ENCODE measurements around the gene SLC43A2. TPM values are rescaled to one million over a fixed set of nuclear protein-coding genes. Genes with fewer than 3 reads are reported as not detected.
A peak's percentile ranks its signal among the peaks of the same experiment; 100 is the strongest.
"Not testable (repeated sequence)": the region's sequence is repeated elsewhere in the genome, so short reads cannot be mapped to it uniquely, and the experiment has no call there.

SLC43A2 gene
- 1 to 10 TPM in 1 of 2 experiments, under 1 TPM in 1; 0.76 to 1.1 TPM for total RNA-seq

DNA sequence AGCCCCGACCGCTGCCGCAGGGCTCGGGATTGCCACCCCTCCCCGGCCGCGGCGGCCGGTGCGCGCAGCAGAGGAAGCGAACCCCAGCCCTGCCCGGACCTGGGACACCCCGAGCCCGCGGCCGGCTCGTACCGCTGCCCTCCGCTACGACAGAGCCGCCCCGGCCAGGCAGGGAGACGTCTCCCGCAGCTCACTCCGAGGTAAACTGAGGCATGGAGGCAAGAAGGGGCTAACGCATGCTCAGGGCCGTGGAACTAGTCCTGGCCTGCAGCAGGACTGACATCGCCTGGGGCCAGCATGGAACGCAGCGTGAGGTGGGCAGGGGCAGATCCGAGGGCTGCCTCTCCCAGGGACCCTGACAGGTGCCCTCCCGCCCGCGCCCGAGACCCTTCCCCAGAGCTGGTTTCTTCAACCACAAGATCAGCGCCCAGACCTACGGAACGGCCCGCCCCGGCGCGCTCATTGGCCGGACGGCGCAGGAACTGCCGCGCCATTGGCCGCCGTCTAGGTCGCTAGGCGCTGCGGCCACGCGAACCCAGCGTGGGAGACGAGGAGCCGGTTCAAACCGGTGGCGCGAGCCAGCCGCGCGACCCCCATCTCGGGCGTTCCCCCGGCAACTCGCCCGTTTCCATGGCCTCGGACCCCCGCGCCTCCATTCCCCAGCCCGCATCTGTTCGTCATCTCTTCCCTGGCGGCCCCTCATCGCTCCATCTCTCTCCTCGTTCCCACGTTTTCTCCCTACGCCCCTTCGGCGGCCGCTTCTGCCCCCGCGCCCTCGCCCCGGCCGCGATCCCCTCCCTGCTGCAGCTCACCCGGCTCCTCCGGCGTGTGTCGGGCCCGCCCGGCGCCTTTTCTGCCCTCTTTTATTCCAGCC, at the start of gene SLC43A2:
SLC43A2 (minus strand) TSS at position 853 of the 874 bp plus-strand sequence. CDS start 960 bp downstream, outside the sequence.
- H3K4me1 Mint-ChIP-seq = peaks cover 7% of the 10 kb centered on the region
- DNase-seq (peak; percentile 86), ATAC-seq (peak; percentile 79)
- peak within 1 kb of the TSS; percentile 56 for H3K27ac Mint-ChIP-seq
- H3K4me3 Mint-ChIP-seq = peak within 1 kb of the TSS; percentile 76
- CTCF ChIA-PET = interaction anchor here (0.7 to 2.3 kb wide), 3 partner anchors 21 to 576 kb away, joined by 3 to 36 read pairs (median 3); no protein-coding TSS in a partner anchor
- H3K36me3 Mint-ChIP-seq (ENCODE audit: low read depth) = no peaks in the 10 kb centered on the region
- peaks cover 12% of the 10 kb centered on the region for H3K27me3 Mint-ChIP-seq
- no peaks in the 10 kb centered on the region for H3K9me3 Mint-ChIP-seq (ENCODE audit: low read depth)
- POLR2A ChIA-PET = interaction anchor here (0.5 to 0.6 kb wide), 2 partner anchors 20 to 228 kb away, joined by 4 to 5 read pairs; partner anchors contain the start of gene YWHAE
- intact Hi-C loops (cut with DNase I, micrococcal nuclease) = loop anchor here (1.0 to 5.0 kb wide), 10 partner anchors 16 to 521 kb away; partner anchors contain the start of genes CRK (in 1 of the 2), INPP5K (in 1 of the 2), PITPNA (in 1 of the 2) and PRPF8 (in 1 of the 2)

DNA sequence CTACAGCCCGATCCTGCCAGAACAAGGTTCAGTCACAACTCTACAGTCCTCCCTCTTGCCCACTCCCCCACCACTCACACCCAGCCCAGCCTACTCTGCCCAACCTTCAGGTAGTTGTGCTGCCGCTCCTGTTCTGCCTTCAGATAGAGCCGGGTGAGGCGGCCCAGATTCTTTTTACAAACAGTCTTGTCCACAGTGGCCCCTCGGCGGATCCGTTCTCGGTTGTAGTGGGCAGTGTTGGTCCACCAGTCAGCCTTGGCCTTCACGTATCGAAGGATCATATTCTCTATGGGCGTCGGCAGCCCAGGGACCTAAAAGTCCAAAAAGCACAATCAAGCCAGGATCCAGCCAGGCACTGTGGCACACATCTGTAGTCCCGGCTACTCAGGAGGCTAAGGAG, 47.8 kb upstream of the SLC43A2 start:
- ChIA-PET POLR2A (interaction anchor here (0.6 kb wide), 1 partner anchor 10 kb away, joined by 5 read pairs; no protein-coding TSS in a partner anchor), CTCF (no interaction called here)
- Mint-ChIP-seq H3K36me3 (ENCODE audit: low read depth) (peaks cover 87% of the 10 kb centered on the region), H3K4me3 (no peak overlapping the region), H3K27ac (no peak overlapping the region), H3K9me3 (ENCODE audit: low read depth) (no peaks in the 10 kb centered on the region), H3K27me3 (no peaks in the 10 kb centered on the region), H3K4me1 (peaks cover 2% of the 10 kb centered on the region)
- no peak for ATAC-seq
- intact Hi-C loops (cut with DNase I, micrococcal nuclease) = no loop called here
- no peak for DNase-seq

DNA sequence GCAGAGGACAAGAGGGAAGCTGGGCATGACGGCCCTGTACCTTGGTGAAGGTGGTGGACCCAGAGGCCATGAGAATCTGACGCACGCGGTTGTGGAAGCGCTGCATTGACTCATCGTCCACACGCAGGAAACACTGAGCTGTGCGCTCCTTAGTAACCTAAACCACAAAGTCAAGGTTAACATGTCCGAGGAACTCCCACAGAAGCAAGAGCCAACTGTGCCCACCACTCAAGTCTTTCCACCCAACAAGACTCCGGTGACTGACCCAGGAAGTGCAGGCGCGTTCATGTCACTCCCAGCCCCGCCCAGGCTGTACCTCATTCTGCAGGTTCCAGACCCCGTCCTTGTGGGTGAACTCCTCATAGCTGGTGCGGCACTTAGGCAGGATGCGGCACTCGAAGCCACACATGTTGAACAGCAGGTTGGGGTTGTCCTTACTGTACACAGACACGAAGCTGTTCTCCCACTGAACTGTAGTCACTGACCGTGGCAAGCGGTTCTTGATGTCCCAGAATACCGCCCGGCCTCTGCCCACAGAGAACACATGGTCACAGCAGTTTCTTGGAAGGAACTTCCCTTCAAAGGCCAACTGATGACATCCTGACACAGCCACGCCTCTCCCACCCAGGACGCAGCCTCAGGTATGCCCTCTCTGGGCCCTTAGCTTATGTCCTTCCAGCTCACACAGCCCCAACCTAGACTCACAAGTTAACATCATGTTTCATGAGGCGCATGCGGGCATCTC, 44.6 kb upstream of the SLC43A2 start:
- intact Hi-C loops (cut with DNase I, micrococcal nuclease) = no loop called here
- no peaks in the 10 kb centered on the region for H3K9me3 Mint-ChIP-seq (ENCODE audit: low read depth)
- ChIA-PET CTCF (interaction anchor here (0.6 to 0.8 kb wide), 2 partner anchors 9 to 44 kb away, joined by 3 read pairs; no protein-coding TSS in a partner anchor), POLR2A (no interaction called here)
- peak; percentile 34 for DNase-seq
- H3K27me3 Mint-ChIP-seq = no peaks in the 10 kb centered on the region
- peak overlapping the region; percentile 70 for H3K27ac Mint-ChIP-seq
- H3K4me1 Mint-ChIP-seq = peaks cover 11% of the 10 kb centered on the region
- peak; percentile 62 for ATAC-seq
- H3K4me3 Mint-ChIP-seq = no peak overlapping the region
- peaks cover 79% of the 10 kb centered on the region for H3K36me3 Mint-ChIP-seq (ENCODE audit: low read depth)

DNA sequence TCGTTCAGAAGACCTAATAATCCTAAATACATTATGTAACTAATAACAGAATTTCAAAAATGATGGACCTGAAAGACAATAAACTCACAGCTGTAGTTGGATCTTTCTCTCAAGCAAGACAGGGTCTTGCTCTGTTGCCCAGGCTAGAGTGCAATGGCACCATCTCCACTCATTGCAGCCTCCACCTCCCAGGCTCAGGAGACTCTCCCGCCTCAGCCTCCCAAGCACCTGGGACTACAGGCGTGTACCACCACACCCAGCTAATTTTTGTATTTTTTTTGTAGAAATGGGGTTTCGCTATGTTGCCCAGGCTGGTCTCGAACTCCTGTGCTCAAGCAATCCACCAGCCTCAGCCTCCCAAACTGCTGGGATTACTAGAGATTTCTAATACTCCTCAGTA, 35.3 kb upstream of the SLC43A2 start:
- peaks cover 60% of the 10 kb centered on the region for H3K36me3 Mint-ChIP-seq (ENCODE audit: low read depth)
- H3K4me3 Mint-ChIP-seq = not testable (repeated sequence)

DNA sequence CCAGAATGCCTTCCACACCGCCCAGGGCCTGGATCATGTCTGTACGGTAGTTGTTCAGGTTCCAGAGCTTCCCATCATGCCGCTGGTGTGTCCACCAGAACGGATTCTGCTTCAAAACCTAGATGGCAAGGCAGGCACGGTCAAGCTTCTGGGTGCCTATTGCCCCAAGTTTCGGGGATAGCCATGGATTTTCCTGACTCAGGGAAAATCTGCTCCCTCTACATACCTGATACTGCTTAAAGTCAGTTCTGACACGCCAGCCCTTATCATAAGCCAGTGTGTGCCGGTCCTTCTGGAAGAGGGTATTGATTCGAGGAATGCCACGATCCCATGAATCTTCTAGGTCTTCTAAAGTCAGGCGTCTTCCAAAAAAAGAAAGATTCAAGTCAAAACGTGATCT, 32.4 kb upstream of the SLC43A2 start:
- CTCF ChIA-PET = interaction anchor here (0.9 to 2.0 kb wide), 2 partner anchors 9 to 11 kb away, joined by 5 to 12 read pairs; partner anchors contain the start of gene RILP
- no peak overlapping the region for H3K4me3 Mint-ChIP-seq
- ATAC-seq = no peak
- POLR2A ChIA-PET = no interaction called here
- DNase-seq = no peak
- no peaks in the 10 kb centered on the region for H3K27me3 Mint-ChIP-seq
- H3K36me3 Mint-ChIP-seq (ENCODE audit: low read depth) = peaks cover 65% of the 10 kb centered on the region
- no peaks in the 10 kb centered on the region for H3K4me1 Mint-ChIP-seq
- H3K9me3 Mint-ChIP-seq (ENCODE audit: low read depth) = no peaks in the 10 kb centered on the region
- intact Hi-C loops (cut with DNase I, micrococcal nuclease) = no loop called here
- no peak overlapping the region for H3K27ac Mint-ChIP-seq

More for the DNA sequence above, 35.3 kb upstream of the SLC43A2 start:
- DNase-seq; ATAC-seq; intact Hi-C loops (cut with DNase I, micrococcal nuclease); H3K9me3 Mint-ChIP-seq (ENCODE audit: low read depth); POLR2A ChIA-PET; H3K4me1 Mint-ChIP-seq; H3K27me3 Mint-ChIP-seq; CTCF ChIA-PET: not testable (repeated sequence)
- H3K27ac Mint-ChIP-seq = peak overlapping the region; percentile 47

DNA sequence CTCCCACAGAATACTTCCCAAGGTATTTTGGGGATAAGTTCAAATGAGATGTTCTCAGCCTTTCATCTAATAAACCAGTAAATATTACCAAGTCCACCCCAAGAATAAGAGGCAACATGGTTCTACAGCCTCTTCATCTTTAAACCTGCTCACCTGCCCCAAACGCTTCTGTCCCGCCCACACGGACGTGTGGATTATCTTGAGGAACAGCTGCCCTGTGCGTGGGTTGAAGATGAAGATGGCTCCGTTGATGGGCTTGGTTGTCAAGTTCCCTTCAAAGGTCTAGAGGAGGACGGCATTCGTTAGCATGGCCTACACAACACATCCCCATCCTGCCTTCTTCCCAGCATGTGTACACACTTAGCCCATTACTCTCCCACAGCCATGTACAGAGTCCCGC, 29.5 kb upstream of the SLC43A2 start:
- Mint-ChIP-seq H3K9me3 (ENCODE audit: low read depth) (no peaks in the 10 kb centered on the region), H3K36me3 (ENCODE audit: low read depth) (peaks cover 82% of the 10 kb centered on the region), H3K4me3 (no peak overlapping the region), H3K4me1 (no peaks in the 10 kb centered on the region), H3K27me3 (no peaks in the 10 kb centered on the region), H3K27ac (no peak overlapping the region)
- DNase-seq = no peak
- ChIA-PET POLR2A (no interaction called here), CTCF (interaction anchor here (0.6 to 1.8 kb wide), 3 partner anchors 9 to 65 kb away, joined by 3 to 12 read pairs (median 8); partner anchors contain the start of gene RILP)
- intact Hi-C loops (cut with DNase I, micrococcal nuclease) = no loop called here
- ATAC-seq = no peak

DNA sequence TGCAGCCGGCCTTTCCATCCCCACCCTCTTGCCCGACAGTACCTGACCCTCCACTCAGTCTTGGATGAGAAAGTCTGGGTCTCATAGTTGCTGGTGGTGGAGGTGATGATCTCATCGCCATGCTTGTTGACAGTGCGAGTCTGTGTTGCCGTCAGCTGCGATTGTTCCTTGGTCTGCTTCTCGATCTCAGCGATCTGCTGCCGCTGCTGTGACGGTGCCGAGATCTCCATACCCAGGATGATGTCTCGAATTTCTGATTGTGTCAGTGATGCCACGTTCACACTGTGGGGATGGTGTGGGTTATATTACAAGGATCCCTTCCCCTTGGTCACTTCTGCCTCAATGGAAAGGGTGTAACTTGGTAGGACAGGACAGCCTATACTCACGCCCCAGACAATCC, 25.1 kb upstream of the SLC43A2 start:
- no peaks in the 10 kb centered on the region for H3K9me3 Mint-ChIP-seq (ENCODE audit: low read depth)
- ATAC-seq = no peak
- H3K27ac Mint-ChIP-seq = no peak overlapping the region
- H3K4me3 Mint-ChIP-seq = no peak overlapping the region
- intact Hi-C loops (cut with DNase I, micrococcal nuclease) = no loop called here
- H3K36me3 Mint-ChIP-seq (ENCODE audit: low read depth) = peaks cover 62% of the 10 kb centered on the region
- H3K27me3 Mint-ChIP-seq = no peaks in the 10 kb centered on the region
- POLR2A ChIA-PET = no interaction called here
- no peak for DNase-seq
- peaks cover 9% of the 10 kb centered on the region for H3K4me1 Mint-ChIP-seq
- CTCF ChIA-PET = interaction anchor here (1.3 kb wide), 1 partner anchor 15 kb away, joined by 3 read pairs; no protein-coding TSS in a partner anchor

DNA sequence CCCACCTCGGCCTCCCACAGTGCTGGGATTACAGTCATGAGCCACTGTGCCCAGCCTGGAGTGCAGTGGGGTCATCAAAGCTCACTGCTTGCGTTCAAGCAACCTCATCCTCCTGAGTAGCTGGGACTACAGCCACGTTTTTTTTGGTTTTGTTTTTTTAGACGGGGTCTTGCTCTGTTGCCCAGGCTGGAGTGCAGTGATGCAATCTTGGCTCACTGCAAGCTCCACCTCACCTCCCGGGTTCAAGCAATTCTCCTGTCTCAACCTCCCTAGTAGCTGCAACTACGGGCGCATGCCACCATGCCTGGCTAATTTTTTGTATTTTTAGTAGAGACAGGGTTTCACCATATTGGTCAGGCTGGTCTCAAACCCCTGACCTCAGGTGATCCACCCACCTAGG, 24.2 kb upstream of the SLC43A2 start:
- Mint-ChIP-seq H3K4me1 (peaks cover 12% of the 10 kb centered on the region), H3K36me3 (ENCODE audit: low read depth) (peaks cover 52% of the 10 kb centered on the region)
- CTCF ChIA-PET = interaction anchor here (0.6 to 1.3 kb wide), 2 partner anchors 9 to 16 kb away, joined by 3 read pairs; no protein-coding TSS in a partner anchor
- DNase-seq; POLR2A ChIA-PET; ATAC-seq; H3K27me3 Mint-ChIP-seq; intact Hi-C loops (cut with DNase I, micrococcal nuclease); H3K9me3 Mint-ChIP-seq (ENCODE audit: low read depth); H3K4me3 Mint-ChIP-seq; H3K27ac Mint-ChIP-seq: not testable (repeated sequence)

DNA sequence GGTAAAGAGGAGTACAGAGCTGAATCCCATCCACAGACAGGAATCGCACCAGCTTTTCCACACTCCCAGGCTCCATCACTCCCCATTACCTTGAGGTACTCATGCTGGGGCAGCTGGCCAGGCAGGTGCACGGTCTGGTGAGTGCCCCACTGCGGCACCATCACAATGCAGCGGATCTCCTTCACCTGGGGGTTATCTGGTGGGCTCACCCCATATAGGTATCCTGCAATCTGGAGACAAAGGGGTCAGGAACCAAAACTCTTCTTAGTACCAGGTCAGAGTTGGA, 22.9 kb upstream of the SLC43A2 start:
- peaks cover 45% of the 10 kb centered on the region for H3K36me3 Mint-ChIP-seq (ENCODE audit: low read depth)
- intact Hi-C loops (cut with DNase I, micrococcal nuclease) = no loop called here
- H3K27ac Mint-ChIP-seq = no peak overlapping the region
- H3K9me3 Mint-ChIP-seq (ENCODE audit: low read depth) = no peaks in the 10 kb centered on the region
- H3K27me3 Mint-ChIP-seq = no peaks in the 10 kb centered on the region
- ChIA-PET POLR2A (interaction anchor here (0.5 to 1.1 kb wide), 2 partner anchors 18 to 281 kb away, joined by 3 to 4 read pairs; no protein-coding TSS in a partner anchor), CTCF (interaction anchor here (0.5 to 1.7 kb wide), 7 partner anchors 9 to 418 kb away, joined by 3 to 5 read pairs (median 4); no protein-coding TSS in a partner anchor)
- H3K4me3 Mint-ChIP-seq = no peak overlapping the region
- ATAC-seq (no peak), DNase-seq (no peak)
- peaks cover 12% of the 10 kb centered on the region for H3K4me1 Mint-ChIP-seq

DNA sequence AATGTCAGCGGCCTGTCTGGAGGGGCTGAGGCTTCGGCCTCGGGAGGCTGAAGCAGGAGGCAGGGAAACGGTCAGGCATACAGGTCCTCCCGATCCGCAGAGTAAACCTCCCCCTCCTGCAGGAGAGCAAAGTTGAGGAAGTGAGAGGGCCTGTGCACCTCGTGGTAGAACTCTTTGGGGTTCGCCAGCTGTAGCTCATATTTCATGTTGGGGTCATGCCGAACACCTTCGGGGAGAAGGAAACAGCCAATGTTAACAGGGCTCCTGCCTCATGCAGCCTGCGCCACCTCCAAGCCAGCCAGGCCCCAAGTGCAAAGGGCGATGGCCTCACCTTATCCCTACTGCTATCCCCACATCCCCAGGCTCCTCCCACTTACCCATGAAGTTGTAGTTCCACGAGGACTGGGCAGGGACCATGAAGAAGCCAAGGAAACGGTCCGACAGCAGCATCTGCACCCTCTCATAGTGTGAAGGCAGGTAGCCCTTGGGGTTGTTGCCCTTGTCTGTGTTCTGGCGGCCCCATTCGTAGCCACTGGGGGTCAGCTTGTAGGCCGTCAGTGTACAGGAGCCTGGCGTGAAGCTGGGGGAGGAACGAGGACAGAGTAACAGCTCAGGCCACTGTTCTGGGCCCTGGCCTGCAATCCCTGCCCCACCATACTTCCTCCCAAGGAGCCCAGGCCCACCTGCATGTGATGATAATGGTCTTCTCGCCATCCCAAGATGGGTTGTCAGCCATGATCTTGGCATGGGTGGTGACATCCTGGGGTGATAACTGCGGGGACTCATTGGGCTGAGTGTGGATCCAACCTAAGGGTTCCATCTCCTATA, 22.3 kb upstream of the SLC43A2 start:
- POLR2A ChIA-PET = interaction anchor here (0.9 to 1.1 kb wide), 2 partner anchors 18 kb away, joined by 3 to 4 read pairs; no protein-coding TSS in a partner anchor

More for the DNA sequence above, 22.3 kb upstream of the SLC43A2 start:
- peaks cover 39% of the 10 kb centered on the region for H3K36me3 Mint-ChIP-seq (ENCODE audit: low read depth)
- H3K4me1 Mint-ChIP-seq = peaks cover 12% of the 10 kb centered on the region
- no peak overlapping the region for H3K27ac Mint-ChIP-seq
- CTCF ChIA-PET = interaction anchor here (0.5 to 1.7 kb wide), 7 partner anchors 9 to 419 kb away, joined by 3 to 5 read pairs (median 3); no protein-coding TSS in a partner anchor
- DNase-seq = no peak
- no peaks in the 10 kb centered on the region for H3K9me3 Mint-ChIP-seq (ENCODE audit: low read depth)
- H3K27me3 Mint-ChIP-seq = no peaks in the 10 kb centered on the region
- no peak for ATAC-seq
- H3K4me3 Mint-ChIP-seq = no peak overlapping the region
- intact Hi-C loops (cut with DNase I, micrococcal nuclease) = no loop called here

All from activated CD4-positive, alpha-beta T cell treated with anti-CD3 and anti-CD28 coated beads for 36 hours (primary cell).